Fibroblast of lung (primary cell): ENCODE data around the gene MEF2D. TPM values are rescaled to one million over a fixed set of nuclear protein-coding genes. Genes with fewer than 3 reads are reported as not detected.

Source experiments
- DNase-seq, 2 donors: peaks; one replicate each; pipeline versions ENCODE4 v3.0.0 to v3.0.0-alpha.2; 2010; ENCODE audit warnings: low read depth in 2 of 2
- H2AFZ ChIP-seq: 2 replicates; pipeline ENCODE4 v1.5.1; 2012; ENCODE audit warnings: low read length, control low read depth, inconsistent platforms
- H3K27ac ChIP-seq: 2 replicates; pipeline ENCODE4 v1.5.1; 2011; ENCODE audit warnings: low read length, control low read depth; ENCODE audit not compliant: insufficient read depth
- H3K27me3 ChIP-seq: 2 replicates; pipeline ENCODE4 v1.5.1; 2011; ENCODE audit warnings: mild to moderate bottlenecking, low read length; ENCODE audit not compliant: control insufficient read depth, insufficient read depth
- H3K36me3 ChIP-seq: 2 replicates; pipeline ENCODE4 v1.5.1; 2011; ENCODE audit warnings: low read length; ENCODE audit not compliant: control insufficient read depth, insufficient read depth
- H3K4me1 ChIP-seq: 2 replicates; pipeline ENCODE4 v1.5.1; 2011; ENCODE audit warnings: low read length; ENCODE audit not compliant: control insufficient read depth, insufficient read depth; ENCODE audit errors: extremely low read depth
- H3K4me2 ChIP-seq: 2 replicates; pipeline ENCODE4 v1.5.1; 2011; ENCODE audit warnings: low read length, control low read depth; ENCODE audit not compliant: insufficient read depth; ENCODE audit errors: extremely low read depth
- H3K4me3 ChIP-seq, 4 experiments: fragments of 200-600 bp in 1 of 4; sonication (generic) in 1 of 4; replicated peaks in 1 of 4; 2 replicates each; pipeline ENCODE4 v1.5.1; 2011 to 2016; ENCODE audit warnings: low read length in 4 of 4, low read depth in 3 of 4, mild to moderate bottlenecking in 3 of 4, control low read depth in 2 of 4, inconsistent platforms in 1 of 4, mixed read lengths in 1 of 4; ENCODE audit not compliant: insufficient read depth in 1 of 4; ENCODE audit errors: control extremely low read depth in 1 of 4
- H3K79me2 ChIP-seq: 2 replicates; pipeline ENCODE4 v1.5.1; 2012; ENCODE audit warnings: mild to moderate bottlenecking, low read length, inconsistent platforms; ENCODE audit not compliant: control insufficient read depth, insufficient read depth
- H3K9ac ChIP-seq: 2 replicates; pipeline ENCODE4 v1.5.1; 2011; ENCODE audit warnings: mild to moderate bottlenecking, low read length, control low read depth; ENCODE audit not compliant: insufficient read depth
- H3K9me3 ChIP-seq: 2 replicates; pipeline ENCODE4 v1.5.1; 2012; ENCODE audit warnings: low read depth, low read length; ENCODE audit not compliant: control insufficient read depth, insufficient read depth
- H4K20me1 ChIP-seq: 2 replicates; pipeline ENCODE4 v1.5.1; 2011; ENCODE audit warnings: low read length; ENCODE audit not compliant: control insufficient read depth, insufficient read depth; ENCODE audit errors: extremely low read depth
- CTCF ChIP-seq, 2 donors: IDR thresholded peaks in 1 of 2; conservative IDR thresholded peaks in 1 of 2; 1 replicate in 1 of 2; 2 replicates in 1 of 2; pipeline ENCODE4 v1.5.1; 2011 to 2012; ENCODE audit warnings: low read length in 2 of 2, control low read depth in 1 of 2, inconsistent platforms in 1 of 2, low read depth in 1 of 2, mild to moderate bottlenecking in 1 of 2
- EZH2 ChIP-seq: IDR thresholded peaks from 2 replicates; pipeline ENCODE4 v1.5.1; 2012; ENCODE audit warnings: low read length, control low read depth, mild to moderate bottlenecking; ENCODE audit errors: missing control alignments
- polyA plus RNA-seq, 2 donors: library from polyadenylated mRNA; depleted of rRNA in 1 of 2; stranded (reverse) in 1 of 2; unstranded in 1 of 2; fragments of >200 nt; gene quantifications; 2 replicates each; pipeline ENCODE4 v1.2.1, GENCODE V29; 2011 to 2012; ENCODE audit warnings: missing spikeins in 1 of 2
- total RNA-seq: library from RNA; depleted of rRNA; stranded (reverse); fragments of >200 nt; gene quantifications from 2 replicates; pipeline ENCODE4 v1.2.1, GENCODE V29; 2014

MEF2D gene
- total and polyA plus RNA-seq, 2 donors (not counting 1 experiment from before 2014, with no cell fraction given): 9.9 to 12.7 TPM

GRCh38 chr1:156436141-156437036 is 64.2 kb downstream of the MEF2D start:
- no peak overlapping the region for H3K9ac ChIP-seq
- no peaks in the 10 kb centered on the region for H3K79me2 ChIP-seq
- H3K27me3 ChIP-seq: peaks cover 95% of the 10 kb centered on the region
- H3K36me3 ChIP-seq: no peaks in the 10 kb centered on the region
- H4K20me1 ChIP-seq: no peaks in the 10 kb centered on the region
- H3K4me3 ChIP-seq: no peak overlapping the region
- H3K4me1 ChIP-seq: no peaks in the 10 kb centered on the region
- H3K27ac ChIP-seq: no peak overlapping the region
- H3K9me3 ChIP-seq: no peaks in the 10 kb centered on the region
- no peak for DNase-seq
- TF ChIP-seq EZH2 (peak; percentile 97), CTCF (conservative IDR thresholded peaks at IDR 0.05 in 1 of 2, IDR thresholded peaks at IDR 0.05 in 1 of 2; ENCODE audit: low read depth in 1 of 2, low read length in 2 of 2) (no peak)
- no peak overlapping the region for H3K4me2 ChIP-seq
- no peak overlapping the region for H2AFZ ChIP-seq

- Histone ChIP-seq H3K4me3 (peak overlapping the region in 1 of 4 experiments; percentile 36), H3K9me3 (no peaks in the 10 kb centered on the region), H3K4me2 (peak overlapping the region; percentile 8), H3K9ac (no peak overlapping the region), H3K27me3 (peaks cover 92% of the 10 kb centered on the region), H3K4me1 (no peaks in the 10 kb centered on the region), H2AFZ (no peak overlapping the region), H3K27ac (no peak overlapping the region), H3K36me3 (no peaks in the 10 kb centered on the region), H3K79me2 (no peaks in the 10 kb centered on the region), H4K20me1 (no peaks in the 10 kb centered on the region)
- TF ChIP-seq CTCF (conservative IDR thresholded peaks at IDR 0.05 in 1 of 2, IDR thresholded peaks at IDR 0.05 in 1 of 2; ENCODE audit: low read depth in 1 of 2, low read length in 2 of 2) (no peak), EZH2 (peak; percentile 86)
- DNase-seq: peak; percentile 12 to 22
These were observed 64.9 kb downstream of the MEF2D start for GRCh38 chr1:156435545-156436140.

GRCh38 chr1:156434989-156435544 is 65.5 kb downstream of the MEF2D start:
- no peak for DNase-seq
- H3K4me1 ChIP-seq: no peaks in the 10 kb centered on the region
- no peak overlapping the region for H2AFZ ChIP-seq
- TF ChIP-seq EZH2 (peak; percentile 87), CTCF (conservative IDR thresholded peaks at IDR 0.05 in 1 of 2, IDR thresholded peaks at IDR 0.05 in 1 of 2; ENCODE audit: low read depth in 1 of 2, low read length in 2 of 2) (no peak)
- H3K27ac ChIP-seq: no peak overlapping the region
- no peaks in the 10 kb centered on the region for H3K9me3 ChIP-seq
- no peak overlapping the region for H3K4me2 ChIP-seq
- no peak overlapping the region for H3K4me3 ChIP-seq
- peaks cover 92% of the 10 kb centered on the region for H3K27me3 ChIP-seq
- H3K79me2 ChIP-seq: no peaks in the 10 kb centered on the region
- no peaks in the 10 kb centered on the region for H4K20me1 ChIP-seq
- H3K36me3 ChIP-seq: no peaks in the 10 kb centered on the region
- no peak overlapping the region for H3K9ac ChIP-seq
